Measurements from ENCODE around the gene TMEM259. TPM values are rescaled to one million over a fixed set of nuclear protein-coding genes. Genes with fewer than 3 reads are reported as not detected.

Gene TMEM259
- total RNA-seq, 4 donors from 2014 or later, result 226 to 676 (median 303) TPM

DNA sequence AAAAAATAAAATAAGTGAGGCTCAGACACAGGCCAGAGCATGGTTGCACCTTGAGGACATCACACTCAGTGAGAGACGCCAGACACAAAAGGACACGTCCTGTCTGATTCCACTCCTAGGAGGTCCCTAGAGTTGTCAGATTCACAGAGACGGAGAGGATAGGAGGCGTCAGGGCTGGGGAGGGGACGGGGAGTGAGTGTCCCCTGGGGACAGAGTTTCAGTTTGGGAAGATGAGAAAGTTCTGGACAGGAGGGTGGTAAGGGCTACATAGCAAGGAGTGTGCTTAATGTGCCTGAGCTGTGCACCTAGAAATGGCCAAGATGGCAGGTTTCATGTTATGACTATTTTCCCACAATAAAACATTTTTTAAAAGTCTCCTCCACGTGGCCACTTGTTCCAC, 22.9 kb downstream of the TMEM259 start:
- Histone ChIP-seq H3K4me1 (peaks cover 6 to 24% (median 17%) of the 10 kb centered on the region in 4 donors), H3K27me3 (peaks cover 86% of the 10 kb centered on the region), H3K36me3 (no peaks in the 10 kb centered on the region), H3K27ac (no peak overlapping the region), H3K4me3 (no peak overlapping the region), H3K9me3 (no peaks in the 10 kb centered on the region)
- in situ Hi-C loops (cut with MboI; ENCODE audit: low pct_ligation_motif_present in 1 of 4, low pct_unique_long_range_greater_than_20kb in 1 of 4, low sequenced_read_pairs in 3 of 4), result loop anchor here in 1 of 4 donors (25.0 kb wide), 1 partner anchor 136 kb away; the partner anchor contains the start of genes CFD and ELANE
- no peak for DNase-seq
- intact Hi-C loops (cut with DNase I; ENCODE audit: low total_unique reads), result no loop called here
- 11 to 19% methylated on average over 4 to 6 of the region's 6 CpGs for WGBS, 2 donors (ENCODE audit: low coverage in 1 of 2)
- TF ChIP-seq CTCF (IDR thresholded peaks at IDR 0.05), result no peak
- TF ChIP-seq EP300 (IDR thresholded peaks at IDR 0.05; ENCODE audit: low read depth), result no peak
- no peak for TF ChIP-seq POLR2A (IDR thresholded peaks at IDR 0.05)
- no peak for TF ChIP-seq POLR2AphosphoS5 (IDR thresholded peaks at IDR 0.05)

- 6% methylated on average over 56 of the region's 64 CpGs; no CpG with 5 or more reads in 1 of the 2 donors for WGBS, 2 donors (ENCODE audit: low coverage in 1 of 2)
- peak; percentile 75 for DNase-seq
- no peaks in the 10 kb centered on the region for H3K36me3 ChIP-seq
- peak in 1 of 3 donors; percentile 27 for TF ChIP-seq POLR2AphosphoS5 (IDR thresholded peaks at IDR 0.05)
- no peak for TF ChIP-seq CTCF (IDR thresholded peaks at IDR 0.05)
- TF ChIP-seq POLR2A (IDR thresholded peaks at IDR 0.05), result no peak
- TF ChIP-seq EP300 (IDR thresholded peaks at IDR 0.05; ENCODE audit: low read depth), result no peak
- no peak overlapping the region for H3K27ac ChIP-seq
- in situ Hi-C loops (cut with MboI; ENCODE audit: low pct_ligation_motif_present in 1 of 4, low pct_unique_long_range_greater_than_20kb in 1 of 4, low sequenced_read_pairs in 3 of 4) (loop anchor here in 1 of 4 donors (25.0 kb wide), 1 partner anchor 134 kb away; the partner anchor contains the start of genes CFD and ELANE), intact Hi-C loops (cut with DNase I; ENCODE audit: low total_unique reads) (no loop called here)
- H3K9me3 ChIP-seq, result no peaks in the 10 kb centered on the region
- H3K4me1 ChIP-seq, result peaks cover 6 to 18% (median 16%) of the 10 kb centered on the region in 4 donors
- no peak overlapping the region for H3K4me3 ChIP-seq
- peaks cover 69% of the 10 kb centered on the region for H3K27me3 ChIP-seq
These were observed 24.7 kb downstream of the TMEM259 start for GRCh38 chr19:996051-996838.

DNA sequence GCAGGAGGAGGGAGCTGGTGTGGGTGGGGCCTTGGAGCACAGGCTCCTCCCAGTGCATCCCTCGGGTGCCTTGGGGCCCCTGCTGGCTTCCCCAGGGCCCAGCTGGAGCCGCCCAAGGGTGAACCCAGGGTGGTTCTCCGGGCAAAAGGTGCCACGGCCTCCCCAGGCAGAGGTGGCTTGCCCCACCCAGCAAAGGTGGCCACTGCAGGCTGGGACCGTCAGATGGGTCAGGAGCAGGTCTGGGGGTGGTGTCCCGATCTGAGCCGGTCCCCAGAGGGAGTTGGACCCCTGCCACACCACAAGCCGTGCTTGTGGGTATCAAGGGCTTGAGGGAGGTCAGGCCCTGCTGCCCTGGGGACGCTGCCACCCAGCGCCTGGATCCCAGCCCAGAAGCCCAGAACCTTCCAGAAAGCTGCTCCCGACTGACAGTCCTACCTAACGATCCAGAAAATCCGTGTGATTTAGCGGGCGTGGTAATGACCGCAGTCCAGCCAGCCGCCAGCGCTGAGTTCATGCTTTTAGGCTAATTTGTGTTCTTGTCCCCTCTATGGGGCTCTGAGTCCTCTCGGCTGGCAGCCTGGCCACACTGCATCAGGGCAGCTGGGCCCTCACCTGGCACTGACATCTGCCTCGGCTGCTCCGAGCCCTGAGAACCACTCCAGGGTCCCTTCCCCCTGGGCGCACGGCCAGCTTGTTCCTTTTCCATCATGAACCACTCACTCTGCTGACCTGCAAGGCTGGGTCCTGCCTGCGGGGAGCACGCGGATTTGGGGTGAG, 25.7 kb downstream of the TMEM259 start:
- Histone ChIP-seq H3K4me3 (no peak overlapping the region), H3K27ac (no peak overlapping the region), H3K36me3 (no peaks in the 10 kb centered on the region), H3K4me1 (peaks cover 6 to 13% (median 9%) of the 10 kb centered on the region in 4 donors), H3K27me3 (peaks cover 60% of the 10 kb centered on the region), H3K9me3 (no peaks in the 10 kb centered on the region)
- 62% methylated on average over 24 of the region's 26 CpGs; no CpG with 5 or more reads in 1 of the 2 donors for WGBS, 2 donors (ENCODE audit: low coverage in 1 of 2)
- no peak for DNase-seq
- intact Hi-C loops (cut with DNase I; ENCODE audit: low total_unique reads) (no loop called here), in situ Hi-C loops (cut with MboI; ENCODE audit: low pct_ligation_motif_present in 1 of 4, low pct_unique_long_range_greater_than_20kb in 1 of 4, low sequenced_read_pairs in 3 of 4) (loop anchor here in 1 of 4 donors (25.0 kb wide), 1 partner anchor 133 kb away; the partner anchor contains the start of genes CFD and ELANE)
- TF ChIP-seq POLR2A (IDR thresholded peaks at IDR 0.05), result no peak
- TF ChIP-seq POLR2AphosphoS5 (IDR thresholded peaks at IDR 0.05), result no peak
- no peak for TF ChIP-seq CTCF (IDR thresholded peaks at IDR 0.05)
- no peak for TF ChIP-seq EP300 (IDR thresholded peaks at IDR 0.05; ENCODE audit: low read depth)

GRCh38 chr19:994516-994915, 26.4 kb downstream of the TMEM259 start:
- H3K4me1 ChIP-seq, result peaks cover 6 to 10% (median 9%) of the 10 kb centered on the region in 4 donors
- H3K27ac ChIP-seq, result no peak overlapping the region
- H3K9me3 ChIP-seq, result no peaks in the 10 kb centered on the region
- intact Hi-C loops (cut with DNase I; ENCODE audit: low total_unique reads), result no loop called here
- H3K36me3 ChIP-seq, result no peaks in the 10 kb centered on the region
- peaks cover 53% of the 10 kb centered on the region for H3K27me3 ChIP-seq
- no peak overlapping the region for H3K4me3 ChIP-seq
- in situ Hi-C loops (cut with MboI; ENCODE audit: low pct_ligation_motif_present in 1 of 4, low pct_unique_long_range_greater_than_20kb in 1 of 4, low sequenced_read_pairs in 3 of 4), result loop anchor here in 1 of 4 donors (25.0 kb wide), 1 partner anchor 132 kb away; the partner anchor contains the start of genes CFD and ELANE
- TF ChIP-seq CTCF (IDR thresholded peaks at IDR 0.05), result no peak
- TF ChIP-seq POLR2AphosphoS5 (IDR thresholded peaks at IDR 0.05), result no peak
- TF ChIP-seq POLR2A (IDR thresholded peaks at IDR 0.05), result no peak
- no peak for TF ChIP-seq EP300 (IDR thresholded peaks at IDR 0.05; ENCODE audit: low read depth)
- 88% methylated on average over 18 of the region's 18 CpGs; no CpG with 5 or more reads in 1 of the 2 donors for WGBS, 2 donors (ENCODE audit: low coverage in 1 of 2)
- DNase-seq, result no peak
